ENCODE results near the gene C9orf43.
"Not testable (repeated sequence)": the region's sequence is repeated elsewhere in the genome, so short reads cannot be mapped to it uniquely, and the experiment has no call there.

Gene C9orf43, protein sequence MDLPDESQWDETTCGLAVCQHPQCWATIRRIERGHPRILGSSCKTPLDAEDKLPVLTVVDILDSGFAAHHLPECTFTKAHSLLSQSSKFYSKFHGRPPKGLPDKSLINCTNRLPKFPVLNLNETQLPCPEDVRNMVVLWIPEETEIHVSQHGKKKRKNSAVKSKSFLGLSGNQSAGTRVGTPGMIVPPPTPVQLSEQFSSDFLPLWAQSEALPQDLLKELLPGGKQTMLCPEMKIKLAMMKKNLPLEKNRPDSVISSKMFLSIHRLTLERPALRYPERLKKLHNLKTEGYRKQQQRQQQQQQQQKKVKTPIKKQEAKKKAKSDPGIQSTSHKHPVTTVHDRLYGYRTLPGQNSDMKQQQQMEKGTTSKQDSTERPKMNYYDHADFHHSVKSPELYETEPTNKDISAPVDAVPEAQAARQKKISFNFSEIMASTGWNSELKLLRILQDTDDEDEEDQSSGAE

DNA sequence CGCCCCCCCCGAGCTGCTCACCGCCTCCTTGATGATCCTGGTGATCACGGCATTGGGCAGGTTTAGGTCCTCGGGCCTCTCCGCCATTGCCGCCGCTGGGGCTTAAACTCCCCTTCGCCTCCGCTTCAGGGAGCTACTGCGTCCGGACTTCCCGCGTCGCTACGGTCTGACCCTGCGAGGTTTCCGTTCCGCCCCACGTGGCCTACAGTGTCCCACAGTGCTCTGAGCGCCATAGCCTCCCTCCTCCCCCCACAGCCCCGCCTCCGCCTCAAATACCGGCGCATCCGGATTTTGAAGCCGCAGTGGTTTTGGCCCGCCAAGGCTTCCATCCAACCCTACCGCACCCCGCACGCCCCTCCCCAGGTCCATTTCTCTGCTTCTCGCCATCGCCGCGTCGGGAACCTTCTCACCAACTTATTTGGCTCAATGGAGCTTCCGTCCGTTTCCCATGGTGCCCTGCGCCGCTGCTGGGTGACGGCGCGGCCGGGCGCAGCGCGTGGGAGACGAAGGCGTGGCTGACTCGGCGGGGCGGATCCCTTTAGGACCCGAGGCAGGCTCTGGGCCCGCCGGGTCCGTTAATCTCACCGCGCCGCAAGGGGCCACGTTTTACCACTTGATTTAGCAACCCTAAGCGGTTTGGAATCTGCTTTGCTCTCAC is at the start of gene C9orf43, which contains the start of gene POLE3:
C9orf43 (plus strand) TSS at position 541 of the 658 bp plus-strand sequence. CDS start 2,747 bp downstream, outside the sequence.
POLE3 (minus strand) TSS at position 469 of the 658 bp plus-strand sequence; CDS start at position 87, 382 bp downstream.
- FAIRE-seq = peak; percentile 8

DNA sequence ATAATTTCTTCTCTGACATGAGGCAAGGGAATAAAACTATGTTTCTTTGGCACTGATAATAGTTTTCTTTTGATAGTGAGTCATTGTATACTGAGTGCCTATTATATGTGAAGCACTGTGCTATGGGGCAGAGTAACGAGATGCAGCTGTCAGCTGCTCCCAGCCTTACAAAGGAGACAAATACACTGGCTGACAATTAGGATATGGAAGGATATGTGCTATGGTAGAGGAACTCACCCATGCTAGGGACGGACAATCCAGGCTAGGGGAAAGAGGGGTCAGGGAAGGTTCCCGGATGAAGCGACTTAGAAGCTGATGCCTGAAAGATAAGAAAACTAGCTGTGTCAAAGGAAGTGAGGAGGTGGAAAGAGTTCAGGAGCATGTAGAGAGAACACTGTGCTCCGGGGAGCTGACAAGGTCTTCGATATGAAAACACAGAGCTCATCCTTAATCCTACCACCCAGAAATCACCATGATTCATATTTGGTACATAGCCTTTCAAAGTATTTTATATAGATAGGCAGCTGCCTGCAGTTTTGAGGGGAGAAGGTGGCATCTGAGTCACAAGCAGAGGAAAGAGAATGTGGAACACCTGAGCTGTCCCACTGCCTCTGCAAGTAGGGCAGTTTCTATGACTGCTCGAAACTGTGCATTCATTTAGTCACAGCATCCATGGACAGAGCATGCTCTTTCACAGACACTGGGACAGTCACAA is 49.1 kb upstream of the C9orf43 start:
- FAIRE-seq = no peak

DNA sequence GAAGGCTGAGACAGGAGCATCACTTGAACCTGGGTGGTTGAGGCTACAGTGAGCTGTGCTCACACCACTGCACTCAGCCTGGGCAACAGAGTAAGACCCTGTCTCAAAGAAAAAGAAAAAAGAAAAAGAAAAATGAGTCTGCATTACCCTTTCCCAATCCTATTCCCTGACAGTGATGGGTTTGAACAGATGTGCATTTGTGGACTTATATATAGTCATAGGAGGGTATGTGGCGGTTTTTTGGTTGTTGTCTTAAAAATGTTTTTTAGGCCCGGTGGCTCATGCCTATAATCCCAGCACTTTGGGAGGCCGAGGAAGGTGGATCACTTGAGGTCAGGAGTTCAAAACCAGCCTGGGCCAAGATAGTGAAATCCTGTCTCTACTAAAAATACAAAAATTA is 47.2 kb upstream of the C9orf43 start:
- FAIRE-seq = no peak

DNA sequence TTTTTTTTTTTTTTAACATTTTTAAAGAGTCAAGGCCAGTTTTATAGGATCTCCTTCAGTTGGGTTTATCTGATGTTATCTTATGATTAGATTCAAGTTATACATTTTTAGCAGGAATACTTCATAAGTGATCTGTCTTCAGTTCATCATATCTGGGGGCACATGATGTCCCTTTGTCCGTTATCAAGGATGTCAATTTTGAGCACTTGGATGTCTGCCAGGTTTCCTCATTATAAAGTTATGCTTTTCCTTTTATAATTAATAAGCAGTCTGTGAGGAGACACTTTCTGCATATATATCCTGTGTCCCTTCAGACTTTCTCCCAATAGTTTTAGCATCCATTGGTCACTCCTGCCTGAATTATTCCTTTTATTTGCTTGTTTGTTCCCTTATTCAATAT is 45.6 kb upstream of the C9orf43 start:
- FAIRE-seq = no peak

DNA sequence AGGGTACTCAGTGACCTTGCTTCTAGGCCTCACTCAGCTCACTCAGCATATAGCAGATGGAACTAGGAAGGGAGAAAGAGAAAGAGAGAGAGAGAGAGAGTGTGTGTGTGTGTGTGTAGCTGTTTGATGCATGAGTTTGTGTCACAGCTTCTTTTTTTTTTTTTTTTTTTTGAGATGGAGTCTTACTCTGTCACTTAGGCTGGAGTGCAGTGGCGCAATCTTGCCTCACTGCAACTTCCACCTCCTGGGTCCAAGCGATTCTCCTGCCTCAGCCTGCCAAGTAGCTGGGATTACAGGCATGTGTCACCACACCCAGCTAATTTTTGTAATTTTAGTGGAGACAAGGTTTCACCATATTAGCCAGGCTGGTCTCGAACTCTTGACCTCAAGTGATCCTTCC is 44.9 kb upstream of the C9orf43 start:
- not testable (repeated sequence) for FAIRE-seq

DNA sequence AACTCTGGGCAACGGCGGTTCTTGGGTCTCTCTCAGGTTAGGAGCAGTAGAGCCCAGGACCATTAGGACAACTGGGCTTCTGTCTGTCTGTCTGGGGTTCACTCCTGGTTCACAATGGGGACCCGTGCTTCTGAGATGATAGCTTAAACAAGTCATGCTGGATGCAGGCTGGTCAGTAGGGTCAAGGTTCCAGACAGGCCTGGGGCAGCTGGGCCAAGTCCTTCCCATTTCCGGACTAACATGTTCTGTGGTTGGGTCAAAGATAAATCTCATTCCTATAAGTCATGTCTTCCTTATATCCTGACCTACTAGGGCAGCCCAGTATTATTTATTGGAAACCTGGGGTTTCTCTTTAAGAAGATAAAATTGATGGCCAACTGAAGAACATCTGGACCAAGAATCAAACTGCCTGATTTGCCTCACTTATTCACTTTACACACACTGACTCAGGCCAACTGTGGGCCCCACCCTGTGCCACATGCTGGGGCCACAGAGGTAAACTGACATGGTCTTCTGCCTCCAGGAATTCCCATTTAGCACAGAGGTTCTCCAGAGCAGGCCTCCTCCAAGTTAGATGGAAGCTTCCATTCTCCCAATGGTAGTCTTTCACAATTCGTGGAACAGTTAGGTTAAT is 42.1 kb upstream of the C9orf43 start:
- FAIRE-seq = no peak

DNA sequence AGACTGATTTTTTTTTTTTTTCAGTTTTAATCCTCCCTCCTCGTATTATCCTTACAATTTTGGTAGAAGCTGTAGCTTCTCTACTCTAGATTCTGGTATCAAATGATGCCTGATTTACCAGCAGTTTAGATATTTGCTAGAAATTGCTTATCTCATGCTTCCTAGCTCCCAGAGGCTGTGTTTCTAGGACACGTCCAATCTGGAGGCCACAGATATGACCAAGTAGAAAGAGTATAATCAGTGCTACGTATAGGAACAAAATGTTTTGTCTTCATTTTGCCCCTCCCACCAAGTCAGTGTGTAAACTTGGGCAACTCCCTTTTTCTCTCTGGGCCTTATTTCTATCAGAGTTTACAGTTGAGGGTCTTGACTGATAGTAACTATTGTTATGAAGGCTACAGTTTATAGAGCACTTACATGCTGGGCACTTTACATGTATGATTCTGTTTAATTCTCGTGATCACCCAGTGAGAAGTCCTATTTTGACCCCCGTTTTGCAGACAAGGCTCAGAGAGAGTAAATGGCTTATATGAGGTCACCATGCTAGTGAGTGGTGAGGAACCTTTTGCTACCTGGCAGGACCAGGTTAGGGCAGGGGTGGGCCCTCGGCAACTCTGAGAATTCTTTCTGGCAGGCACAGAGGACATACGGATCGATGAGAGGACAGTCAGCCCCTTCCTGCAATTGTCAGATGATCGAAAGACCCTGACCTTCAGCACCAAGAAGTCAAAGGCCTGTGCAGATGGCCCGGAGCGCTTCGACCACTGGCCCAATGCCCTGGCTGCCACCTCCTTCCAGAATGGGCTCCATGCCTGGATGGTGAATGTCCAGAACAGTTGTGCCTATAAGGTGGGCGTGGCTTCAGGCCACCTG is 41.3 kb upstream of the C9orf43 start:
- no peak for FAIRE-seq

DNA sequence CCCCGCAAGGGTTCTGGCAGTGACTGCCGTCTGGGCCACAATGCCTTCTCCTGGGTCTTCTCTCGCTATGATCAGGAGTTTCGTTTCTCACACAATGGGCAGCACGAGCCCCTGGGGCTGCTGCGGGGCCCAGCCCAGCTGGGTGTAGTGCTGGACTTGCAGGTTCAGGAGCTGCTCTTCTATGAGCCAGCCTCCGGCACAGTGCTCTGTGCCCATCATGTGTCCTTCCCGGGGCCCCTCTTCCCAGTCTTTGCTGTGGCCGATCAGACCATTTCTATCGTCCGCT is 40.7 kb upstream of the C9orf43 start:
- no peak for FAIRE-seq

DNA sequence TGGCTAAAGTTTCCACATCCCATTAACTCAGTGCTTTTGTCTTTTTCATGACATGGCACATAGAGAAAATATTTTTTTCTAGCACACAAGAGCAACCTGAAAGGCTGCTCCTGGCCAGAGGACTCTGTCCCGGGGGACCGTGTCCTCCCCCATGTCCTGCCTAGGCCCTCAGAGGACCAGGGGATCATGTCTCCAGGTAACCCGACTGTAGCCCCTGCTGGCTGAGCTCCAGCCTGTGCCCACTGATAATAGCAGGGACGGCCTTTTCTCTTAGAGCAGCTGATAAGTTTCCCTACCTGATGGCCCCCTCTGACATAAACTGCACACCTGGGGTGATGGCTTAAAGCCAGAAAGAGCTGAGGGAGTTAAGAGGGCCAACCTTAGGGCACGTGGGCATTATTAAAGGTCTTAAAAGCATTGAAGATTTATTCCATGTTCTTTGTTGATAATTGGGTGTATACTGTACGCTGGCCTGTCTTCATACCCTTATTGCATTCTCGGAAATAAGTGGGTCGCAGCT is 39.7 kb upstream of the C9orf43 start:
- FAIRE-seq = no peak

DNA sequence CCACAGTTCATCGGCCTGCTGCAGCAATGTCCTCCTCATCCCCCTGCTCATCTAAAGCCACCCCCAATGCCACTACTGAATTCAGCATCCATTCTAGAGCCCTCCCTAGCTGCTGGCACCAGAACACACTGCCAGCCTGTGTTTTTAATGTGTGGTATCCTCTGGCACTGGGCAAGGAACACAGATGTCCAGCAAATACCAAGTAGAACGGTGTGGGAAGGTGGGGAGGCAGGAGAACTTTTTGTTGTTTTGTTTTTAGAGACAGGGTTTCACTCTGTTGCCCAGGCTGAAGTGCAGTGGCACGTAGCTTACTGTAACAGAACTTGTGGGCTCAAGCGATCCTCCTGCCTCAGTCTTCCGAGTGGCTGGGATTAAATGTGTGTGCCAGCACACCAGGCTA is 38.5 kb upstream of the C9orf43 start:
- no peak for FAIRE-seq

DNA sequence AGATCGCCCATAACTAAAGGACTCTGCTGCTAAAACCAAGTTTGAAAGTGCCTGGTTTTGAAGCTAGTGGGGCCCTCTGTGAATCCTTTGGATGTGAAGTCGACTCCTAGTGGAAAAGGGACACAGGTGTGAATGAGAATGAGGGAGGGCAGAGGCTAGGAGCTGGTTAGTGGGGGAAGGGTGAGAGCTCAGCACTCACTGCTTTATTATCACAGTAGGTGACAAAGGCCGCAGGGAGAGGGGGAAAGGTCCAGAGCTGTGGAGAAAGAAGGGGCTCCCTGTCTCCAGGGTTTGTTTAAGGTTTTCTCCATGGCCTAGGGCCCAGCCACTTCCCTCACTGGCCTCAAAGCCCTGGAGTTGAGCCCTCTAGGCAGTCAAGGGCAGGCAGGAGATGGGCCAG is 37.3 kb upstream of the C9orf43 start:
- FAIRE-seq = no peak

DNA sequence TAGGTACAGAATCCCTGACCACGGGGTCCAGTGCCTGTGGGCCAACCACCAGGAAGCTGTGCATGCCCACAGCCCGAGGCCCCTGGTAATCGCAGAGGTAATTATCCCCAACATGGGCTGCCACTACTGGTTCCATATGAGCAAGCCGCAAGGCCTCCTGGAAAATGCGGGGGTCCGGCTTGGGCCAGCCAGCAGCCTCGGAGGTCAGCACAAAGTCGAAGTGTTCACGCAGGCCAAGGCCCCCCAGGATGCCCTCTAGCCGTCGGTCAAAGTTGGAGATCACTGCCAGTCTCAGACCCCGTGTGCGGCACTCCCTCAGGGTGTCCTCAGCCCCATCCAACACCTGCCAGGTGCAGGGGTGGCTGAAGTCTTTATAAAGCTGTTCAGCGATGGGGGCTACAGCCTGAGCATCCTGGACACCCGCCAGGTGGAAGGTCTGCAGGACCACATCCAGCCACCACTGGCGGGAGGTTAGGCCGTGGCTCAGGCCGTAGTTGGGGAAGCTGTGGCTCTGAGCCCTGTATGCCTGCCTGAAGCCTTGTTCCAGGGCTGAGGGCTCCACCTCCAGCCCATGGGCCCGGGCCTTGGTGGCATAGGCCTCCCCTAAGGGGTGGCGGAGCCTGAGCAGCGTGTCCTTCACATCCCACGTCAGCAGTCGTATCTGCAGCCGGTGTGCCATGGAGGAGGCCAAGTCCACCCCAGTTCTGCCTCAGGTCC is 36.7 kb upstream of the C9orf43 start:
- no peak for FAIRE-seq

DNA sequence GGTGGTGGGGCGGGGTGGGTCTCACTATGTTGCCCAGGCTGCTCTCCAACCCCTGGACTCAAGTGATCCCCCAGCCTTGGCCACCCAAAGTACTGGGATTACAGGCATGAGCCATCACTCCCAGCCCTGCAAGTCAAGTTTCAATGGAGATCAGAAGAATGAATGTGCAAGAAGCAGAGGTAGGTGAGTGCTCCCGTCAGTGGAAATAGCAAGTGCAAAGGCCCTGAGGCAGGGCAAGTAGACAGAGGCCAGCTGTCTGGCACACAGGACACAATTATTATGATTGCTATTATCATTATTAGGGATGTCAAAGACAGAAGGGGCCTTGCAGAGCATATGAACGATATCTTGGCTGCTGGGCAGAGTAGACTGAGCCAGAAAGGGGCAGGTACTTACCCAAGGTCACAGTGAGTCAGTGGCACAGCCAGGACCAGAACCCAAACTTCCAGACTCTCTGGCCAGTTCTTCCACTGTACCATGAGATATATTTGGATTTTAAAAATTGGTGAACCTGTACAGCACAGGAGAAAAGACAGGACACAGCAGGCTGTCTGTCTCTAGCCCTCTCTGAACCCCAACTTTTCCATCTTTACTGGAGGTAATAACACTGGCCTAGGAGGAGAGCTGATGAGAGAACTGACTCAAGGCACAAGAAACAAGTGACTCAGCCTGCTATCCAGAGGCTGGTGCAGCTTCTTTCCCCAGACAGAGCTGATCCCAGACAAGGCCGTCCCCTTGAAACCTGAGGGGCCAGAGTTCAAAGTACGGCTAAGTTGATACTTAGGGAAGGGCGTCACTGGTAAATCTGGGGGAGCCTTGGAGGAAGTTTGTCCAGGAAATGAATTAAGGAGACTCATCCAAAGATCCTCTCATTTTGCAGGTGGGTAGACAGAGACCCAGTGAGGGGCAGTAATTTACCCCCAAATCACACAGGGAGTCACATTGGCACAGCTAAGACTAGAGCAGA is 35.2 kb upstream of the C9orf43 start:
- no peak for FAIRE-seq

DNA sequence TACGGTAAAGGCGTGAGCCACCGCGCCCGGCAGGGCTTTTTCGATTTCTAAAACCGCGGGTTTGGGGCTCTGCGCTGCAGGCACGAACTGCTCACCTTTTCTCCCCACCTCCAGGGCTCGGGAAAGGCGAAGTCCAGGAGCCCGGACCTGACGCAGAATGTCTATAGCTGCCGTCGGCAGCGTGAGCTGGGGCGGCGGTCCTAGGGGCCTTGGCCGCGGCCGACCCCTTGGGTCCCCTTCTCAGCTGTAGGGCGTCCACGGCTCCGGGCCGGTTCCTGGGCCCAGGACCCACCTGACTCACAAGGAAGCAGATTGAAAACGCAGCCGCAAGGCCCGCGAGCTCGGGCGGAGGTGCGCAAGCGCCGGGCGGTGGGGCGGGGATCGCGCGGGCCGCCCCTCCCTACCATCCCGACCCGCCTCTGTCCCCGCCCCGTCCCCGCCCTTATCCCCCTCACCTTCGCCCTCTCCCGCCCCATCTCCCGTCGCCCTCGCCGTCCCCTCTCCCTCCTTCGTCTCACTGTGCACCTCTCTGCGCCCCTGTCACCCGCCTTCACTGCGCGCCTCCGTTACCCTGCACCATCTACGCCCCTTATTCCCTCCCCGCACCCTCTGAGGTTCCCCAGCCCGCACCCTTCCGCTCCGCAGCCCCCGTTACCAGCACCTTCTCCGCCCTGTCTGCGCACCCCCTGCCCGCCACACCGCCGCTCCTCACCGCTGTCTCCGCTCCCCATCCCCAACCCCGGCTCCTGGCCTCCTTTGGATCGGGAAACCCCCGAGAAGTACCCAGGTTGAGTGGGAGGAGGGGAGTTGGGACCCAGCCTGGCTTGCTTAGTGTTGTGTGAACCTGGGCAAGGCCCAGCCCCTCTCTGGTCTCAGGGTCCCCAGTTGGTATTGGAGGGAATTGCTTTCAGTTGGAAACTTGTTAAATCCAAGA is 33.6 kb upstream of the C9orf43 start, which contains the start of gene HDHD3:
HDHD3 (minus strand) TSS at position 353 of the 934 bp plus-strand sequence. CDS start 2,632 bp downstream, outside the sequence.
- FAIRE-seq = no peak

DNA sequence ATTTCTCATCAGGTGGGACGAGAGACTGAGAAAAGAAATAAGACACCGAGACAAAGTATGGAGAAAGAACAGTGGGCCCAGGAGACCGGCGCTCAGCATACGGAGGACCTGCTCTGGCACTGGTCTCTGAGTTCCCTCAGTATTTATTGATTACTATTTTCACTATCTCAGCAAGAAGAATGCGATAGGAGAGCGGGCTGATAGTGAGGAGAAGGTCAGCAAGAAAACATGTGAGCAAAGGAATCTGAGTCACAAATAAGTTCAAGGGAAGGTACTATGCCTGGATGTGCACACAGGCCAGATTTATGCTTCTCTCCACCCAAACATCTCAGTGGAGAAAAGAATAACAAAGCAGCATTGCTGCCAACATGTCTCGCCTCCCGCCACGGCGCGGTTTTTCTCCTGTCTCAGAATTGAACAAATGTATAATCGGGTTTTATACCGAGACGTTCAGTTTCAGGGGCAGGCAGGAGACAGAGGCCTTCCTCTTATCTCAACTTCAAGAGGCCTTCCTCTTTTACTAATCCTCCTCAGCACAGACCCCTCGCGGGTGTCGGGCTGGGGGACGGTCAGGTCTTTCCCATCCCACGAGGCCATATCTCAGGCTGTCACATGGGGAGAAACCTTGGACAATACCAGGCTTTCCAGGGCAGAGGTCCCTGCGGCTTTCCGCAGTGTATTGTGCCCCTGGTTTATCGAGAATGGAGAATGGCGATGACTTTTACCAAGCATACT is 31.3 kb upstream of the C9orf43 start:
- not testable (repeated sequence) for FAIRE-seq

DNA sequence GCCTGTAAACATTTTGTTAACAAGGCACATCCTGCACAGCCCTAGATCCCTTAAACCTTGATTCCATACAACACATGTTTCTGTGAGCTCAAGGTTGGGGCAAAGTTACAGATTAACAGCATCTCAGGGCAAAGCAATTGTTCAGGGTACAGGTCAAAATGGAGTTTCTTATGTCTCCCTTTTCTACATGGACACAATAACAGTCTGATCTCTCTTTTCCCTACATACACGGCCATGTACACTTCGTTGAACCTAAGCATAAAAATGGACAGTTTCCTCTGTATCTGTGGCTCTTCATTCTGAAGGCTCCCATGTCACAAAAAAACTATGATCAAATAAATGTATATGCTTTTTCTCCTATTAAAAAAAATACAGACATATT is 30.7 kb upstream of the C9orf43 start:
- not testable (repeated sequence) for FAIRE-seq

DNA sequence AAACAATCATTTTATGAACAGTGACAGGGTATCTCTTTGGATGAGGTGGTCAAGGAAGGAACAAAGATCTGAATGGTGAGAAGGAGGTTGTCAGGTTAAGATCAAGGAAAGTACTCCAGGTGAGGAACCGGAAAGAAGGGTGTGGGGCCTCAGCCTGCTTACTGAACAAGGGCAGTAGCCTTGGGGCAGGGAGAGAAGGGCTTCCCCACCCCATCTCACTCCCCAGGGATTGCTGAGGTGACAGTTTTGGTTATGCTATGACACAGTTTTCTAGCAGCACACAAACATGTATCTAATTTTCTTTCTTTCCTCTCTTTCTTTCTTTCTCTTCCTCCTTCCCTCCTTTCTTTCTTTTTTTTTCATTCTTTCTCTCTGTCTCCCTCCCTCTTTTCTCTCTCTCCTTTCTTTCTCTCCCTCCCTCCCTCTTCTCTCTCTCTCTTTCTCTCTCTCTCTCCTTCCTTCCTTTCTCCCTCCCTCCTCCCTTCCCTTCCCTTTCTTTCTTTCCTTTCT is 29.6 kb upstream of the C9orf43 start:
- no peak for FAIRE-seq

DNA sequence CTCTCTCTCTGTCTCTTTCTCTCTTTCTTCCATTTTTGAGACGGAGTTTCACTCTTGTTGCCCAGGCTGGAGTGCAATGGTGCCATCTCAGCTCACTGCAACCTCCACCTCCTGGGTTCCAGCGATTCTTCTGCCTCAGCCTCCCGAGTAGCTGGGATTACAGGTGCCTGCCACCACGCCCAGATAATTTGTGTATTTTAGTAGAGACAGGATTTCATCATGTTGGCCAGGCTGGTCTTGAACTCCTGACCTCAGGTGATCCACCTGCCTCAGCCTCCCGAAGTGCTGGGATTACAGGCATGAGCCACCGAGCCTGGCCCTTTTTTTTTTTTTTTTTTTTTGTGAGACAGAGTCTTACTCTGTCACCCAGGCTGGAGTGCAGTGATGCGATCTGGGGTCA is 29.1 kb upstream of the C9orf43 start:
- not testable (repeated sequence) for FAIRE-seq

Measured in endometrium (tissue), 2 donors.